H9 (cell line): ENCODE measurements around the gene DHCR7. TPM values are rescaled to one million over a fixed set of nuclear protein-coding genes. Genes with fewer than 3 reads are reported as not detected.

Source experiments
- DNase-seq: peaks from one replicate; pipeline ENCODE4 v3.0.0-alpha.2; 2017
- H2AFZ ChIP-seq: one replicate; pipeline ENCODE4 v1.6.1; 2013; ENCODE audit warnings: mild to moderate bottlenecking, low read length, control low read depth, moderate library complexity
- H2AK5ac ChIP-seq: 2 replicates; pipeline ENCODE4 v1.6.1; 2013; ENCODE audit warnings: low read length, control low read depth, mixed read lengths; ENCODE audit not compliant: insufficient read length
- H2BK120ac ChIP-seq: one replicate; pipeline ENCODE4 v1.6.1; 2013; ENCODE audit warnings: low read depth, mild to moderate bottlenecking, low read length, control low read depth, inconsistent platforms; ENCODE audit not compliant: poor library complexity, severe bottlenecking
- H2BK12ac ChIP-seq: 2 replicates; pipeline ENCODE4 v1.6.1; 2013; ENCODE audit warnings: low read length, control low read depth, mixed read lengths, low read depth; ENCODE audit not compliant: insufficient read length
- H2BK15ac ChIP-seq: 2 replicates; pipeline ENCODE4 v1.6.1; 2013; ENCODE audit warnings: low read depth, low read length, control low read depth
- H2BK20ac ChIP-seq: one replicate; pipeline ENCODE4 v1.6.1; 2013; ENCODE audit warnings: low read depth, mild to moderate bottlenecking, low read length, control low read depth, inconsistent platforms; ENCODE audit not compliant: poor library complexity, severe bottlenecking
- H2BK5ac ChIP-seq: 2 replicates; pipeline ENCODE4 v1.6.1; 2013; ENCODE audit warnings: low read length, control low read depth, mixed read lengths; ENCODE audit not compliant: insufficient read length
- H3K14ac ChIP-seq: 2 replicates; pipeline ENCODE4 v1.6.1; 2013; ENCODE audit warnings: low read length, control low read depth; ENCODE audit not compliant: insufficient read depth
- H3K18ac ChIP-seq: 2 replicates; pipeline ENCODE4 v1.6.1; 2013; ENCODE audit warnings: low read depth, mild to moderate bottlenecking, mixed read lengths, low read length, control low read depth; ENCODE audit not compliant: insufficient read length
- H3K23ac ChIP-seq: 2 replicates; pipeline ENCODE4 v1.6.1; 2013; ENCODE audit warnings: low read length, control low read depth, mixed read lengths, low read depth; ENCODE audit not compliant: insufficient read length
- H3K23me2 ChIP-seq: 2 replicates; pipeline ENCODE4 v1.6.1; 2013; ENCODE audit warnings: low read depth, mild to moderate bottlenecking, mixed read lengths, low read length, control low read depth; ENCODE audit not compliant: insufficient read length, poor library complexity, severe bottlenecking
- H3K27ac ChIP-seq: 2 replicates; pipeline ENCODE4 v1.5.1; 2013; ENCODE audit warnings: low read length, control low read depth, mixed read lengths, low read depth; ENCODE audit not compliant: insufficient read length
- H3K27me3 ChIP-seq: 2 replicates; pipeline ENCODE4 v1.6.1; 2013; ENCODE audit warnings: low read length, control low read depth, inconsistent platforms; ENCODE audit not compliant: insufficient read depth
- H3K4ac ChIP-seq: 2 replicates; pipeline ENCODE4 v1.6.1; 2013; ENCODE audit warnings: low read depth, mild to moderate bottlenecking, control low read depth, inconsistent platforms, low read length, moderate library complexity
- H3K4me1 ChIP-seq: 2 replicates; pipeline ENCODE4 v1.6.1; 2013; ENCODE audit warnings: low read length, control low read depth, inconsistent platforms; ENCODE audit not compliant: insufficient read depth
- H3K4me2 ChIP-seq: 2 replicates; pipeline ENCODE4 v1.6.1; 2013; ENCODE audit warnings: low read length, control low read depth, mixed read lengths; ENCODE audit not compliant: insufficient read length, insufficient read depth
- H3K56ac ChIP-seq: 2 replicates; pipeline ENCODE4 v1.6.1; 2013; ENCODE audit warnings: low read depth, mild to moderate bottlenecking, mixed read lengths, low read length, control low read depth; ENCODE audit not compliant: insufficient read length
- H3K79me1 ChIP-seq: 2 replicates; pipeline ENCODE4 v1.6.1; 2013; ENCODE audit warnings: low read depth, mild to moderate bottlenecking, moderate library complexity, low read length, control low read depth, inconsistent platforms; ENCODE audit not compliant: insufficient read depth, poor library complexity, severe bottlenecking
- H3K79me2 ChIP-seq: 2 replicates; pipeline ENCODE4 v1.6.1; 2013; ENCODE audit warnings: low read length, control low read depth, inconsistent platforms; ENCODE audit not compliant: insufficient read depth
- H3K9ac ChIP-seq: 2 replicates; pipeline ENCODE4 v1.6.1; 2013; ENCODE audit warnings: low read length, control low read depth, mixed read lengths; ENCODE audit not compliant: insufficient read length; ENCODE audit errors: extremely low read depth
- H3K9me3 ChIP-seq: one replicate; pipeline ENCODE4 v1.6.1; 2013; ENCODE audit warnings: low read depth, low read length, inconsistent platforms; ENCODE audit not compliant: control insufficient read depth
- H3T11ph ChIP-seq: one replicate; pipeline ENCODE4 v1.6.1; 2013; ENCODE audit warnings: mild to moderate bottlenecking, low read length, control low read depth, inconsistent platforms
- H4K20me1 ChIP-seq: one replicate; pipeline ENCODE4 v1.6.1; 2013; ENCODE audit not compliant: control insufficient read depth, insufficient read length, insufficient read depth
- H4K5ac ChIP-seq: 2 replicates; pipeline ENCODE4 v1.6.1; 2013; ENCODE audit warnings: low read depth, mild to moderate bottlenecking, mixed read lengths, low read length, control low read depth; ENCODE audit not compliant: insufficient read length
- H4K8ac ChIP-seq: replicated peaks from 2 replicates; pipeline ENCODE4 v1.6.1; 2013; ENCODE audit warnings: low read length, control low read depth, mixed read lengths, low read depth; ENCODE audit not compliant: insufficient read length
- H4K91ac ChIP-seq: 2 replicates; pipeline ENCODE4 v1.6.1; 2013; ENCODE audit warnings: low read depth, mild to moderate bottlenecking, moderate library complexity, mixed read lengths, low read length, control low read depth; ENCODE audit not compliant: insufficient read length
- H3K27ac Mint-ChIP-seq, 3 experiments: 2 replicates in 2 of 3; 3 replicates in 1 of 3; pipeline ENCODE4 v1.8.0; 2020 to 2021; ENCODE audit warnings: mixed read lengths in 3 of 3, mild to moderate bottlenecking in 1 of 3, moderate library complexity in 1 of 3
- H3K27me3 Mint-ChIP-seq: 2 replicates; pipeline ENCODE4 v1.8.0; 2021; ENCODE audit warnings: low read depth, mild to moderate bottlenecking, moderate library complexity, mixed read lengths
- H3K36me3 Mint-ChIP-seq, 3 experiments: 2 replicates in 2 of 3; 3 replicates in 1 of 3; pipeline ENCODE4 v1.8.0; 2020 to 2021; ENCODE audit warnings: low read depth in 3 of 3, mixed read lengths in 3 of 3; ENCODE audit not compliant: insufficient read depth in 1 of 3
- H3K4me1 Mint-ChIP-seq, 2 experiments: 2 replicates each; pipeline ENCODE4 v1.8.0; 2020; ENCODE audit warnings: mixed read lengths in 2 of 2
- H3K4me3 Mint-ChIP-seq, 2 experiments: 2 replicates in 1 of 2; 3 replicates in 1 of 2; pipeline ENCODE4 v1.8.0; 2020 to 2021; ENCODE audit warnings: mild to moderate bottlenecking in 2 of 2, mixed read lengths in 2 of 2, moderate library complexity in 1 of 2
- H3K9me3 Mint-ChIP-seq, 2 experiments: 2 replicates in 1 of 2; 3 replicates in 1 of 2; pipeline ENCODE4 v1.8.0; 2020; ENCODE audit warnings: mild to moderate bottlenecking in 2 of 2, mixed read lengths in 2 of 2, moderate library complexity in 1 of 2
- CTCF ChIP-seq: fragments of 200-600 bp; sonication (generic); conservative IDR thresholded peaks from 3 replicates; pipeline ENCODE4 v1.8.0; 2021; ENCODE audit warnings: antibody characterized with exemption, mild to moderate bottlenecking
- WGBS: extraction: QIAGEN DNeasy Blood & Tissue Kit; methylation state at CpG from one replicate; pipeline ENCODE4 v1.1.7; 2013; ENCODE audit warnings: missing lambda C conversion rate, low lambda C conversion rate, mixed read lengths; ENCODE audit not compliant: insufficient read length; ENCODE audit errors: extremely low coverage; 5-methylcytosine and 5-hydroxymethylcytosine counted together
- total RNA-seq: library from RNA; stranded (reverse); gene quantifications from 2 replicates; pipeline ENCODE4 v1.2.1, GENCODE V29; 2021

Gene DHCR7
- total RNA-seq, 1 experiment from 2014 or later = 124 TPM

- Histone ChIP-seq H3K18ac (no peak overlapping the region), H3K27me3 (no peaks in the 10 kb centered on the region), H2BK20ac (no peak overlapping the region), H3T11ph (no peak overlapping the region), H3K4me2 (no peak overlapping the region), H2AFZ (no peak overlapping the region), H3K23ac (no peak overlapping the region), H2AK5ac (no peak overlapping the region), H3K9ac (no peak overlapping the region), H2BK120ac (no peak overlapping the region), H3K4ac (no peak overlapping the region), H3K79me1 (no peaks in the 10 kb centered on the region), H3K56ac (no peak overlapping the region), H3K9me3 (peaks cover 11% of the 10 kb centered on the region), H4K91ac (no peak overlapping the region), H3K4me1 (no peaks in the 10 kb centered on the region), H4K8ac (no peak overlapping the region), H4K5ac (no peak overlapping the region), H2BK12ac (no peak overlapping the region), H2BK5ac (no peak overlapping the region), H3K23me2 (no peaks in the 10 kb centered on the region), H4K20me1 (no peaks in the 10 kb centered on the region), H3K27ac (no peak overlapping the region), H2BK15ac (no peak overlapping the region), H3K14ac (no peak overlapping the region), H3K79me2 (no peaks in the 10 kb centered on the region)
- DNase-seq = no peak
- TF ChIP-seq CTCF = no peak
- Mint-ChIP-seq H3K4me1 (peaks cover 9 to 14% of the 10 kb centered on the region in 2 experiments), H3K9me3 (peaks cover 11 to 15% of the 10 kb centered on the region in 2 experiments), H3K27me3 (no peaks in the 10 kb centered on the region), H3K36me3 (peaks cover 24 to 62% (median 42%) of the 10 kb centered on the region in 3 experiments; a peak in 6 of 7 replicates), H3K4me3 (no peak overlapping the region), H3K27ac (no peak overlapping the region)
- no CpG with 5 or more reads among the region's 33 CpGs for WGBS
Measured at GRCh38 chr11:71472941-71473792, 25.0 kb upstream of the DHCR7 start.
